ENCODE results near the gene PAPSS2.

PAPSS2 gene

DNA sequence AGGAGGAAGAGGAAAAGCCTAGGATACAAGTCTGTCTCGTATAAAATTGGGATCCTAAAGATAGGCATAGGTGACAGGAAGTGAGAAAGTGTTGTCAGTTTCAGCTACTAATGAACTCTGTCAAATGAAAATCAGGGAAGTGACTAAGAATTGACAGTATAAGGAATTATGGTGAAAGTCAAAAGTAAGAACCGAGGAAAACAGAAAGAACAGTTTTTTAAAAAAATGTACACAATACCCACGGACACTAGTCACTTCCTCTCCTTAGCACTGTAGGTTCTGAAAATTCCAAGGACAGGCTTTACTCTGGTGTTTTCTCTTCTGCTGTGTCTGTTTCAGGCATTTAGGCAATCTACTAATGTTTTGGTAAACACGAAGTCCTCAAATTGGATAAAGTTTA, 116.1 kb downstream of the PAPSS2 start:
- in situ Hi-C loops (cut with HindIII; ENCODE audit: low pct_unique_long_range_greater_than_20kb, low sequenced_read_pairs), result no loop called here
- no peak for TF ChIP-seq JUND (IDR thresholded peaks at IDR 0.05; ENCODE audit: low read depth)

GRCh38 chr10:87776328-87776727, 116.7 kb downstream of the PAPSS2 start:
- in situ Hi-C loops (cut with HindIII; ENCODE audit: low pct_unique_long_range_greater_than_20kb, low sequenced_read_pairs), result no loop called here
- no peak for DNase-seq (ENCODE audit: low read depth in 1 of 2, low spot score in 1 of 2)
- no peak for TF ChIP-seq JUND (IDR thresholded peaks at IDR 0.05; ENCODE audit: low read depth)

More for the DNA sequence above, 116.1 kb downstream of the PAPSS2 start:
- no peak for DNase-seq (ENCODE audit: low read depth in 1 of 2, low spot score in 1 of 2)

DNA sequence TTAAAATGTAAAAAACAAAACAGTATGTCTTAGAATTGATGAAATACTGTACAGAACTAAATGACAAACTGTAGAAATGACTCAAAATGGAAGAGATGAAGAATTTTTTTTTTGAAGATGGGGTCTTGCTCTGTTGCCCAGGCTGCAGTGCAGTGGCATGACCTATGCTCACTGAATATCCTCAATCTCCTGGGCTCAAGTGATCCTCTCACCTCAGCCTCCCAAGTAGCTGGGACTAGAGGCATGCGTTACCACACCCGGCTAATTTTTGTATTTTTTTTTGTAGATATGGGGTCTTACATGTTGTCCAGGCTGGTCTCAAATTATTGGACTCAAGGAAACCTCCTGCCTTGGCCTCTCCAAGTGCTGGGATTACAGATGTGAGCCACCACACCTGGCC, 121.9 kb downstream of the PAPSS2 start:
- in situ Hi-C loops (cut with HindIII; ENCODE audit: low pct_unique_long_range_greater_than_20kb, low sequenced_read_pairs), result no loop called here
- no peak for DNase-seq (ENCODE audit: low read depth in 1 of 2, low spot score in 1 of 2)
- no peak for TF ChIP-seq JUND (IDR thresholded peaks at IDR 0.05; ENCODE audit: low read depth)

DNA sequence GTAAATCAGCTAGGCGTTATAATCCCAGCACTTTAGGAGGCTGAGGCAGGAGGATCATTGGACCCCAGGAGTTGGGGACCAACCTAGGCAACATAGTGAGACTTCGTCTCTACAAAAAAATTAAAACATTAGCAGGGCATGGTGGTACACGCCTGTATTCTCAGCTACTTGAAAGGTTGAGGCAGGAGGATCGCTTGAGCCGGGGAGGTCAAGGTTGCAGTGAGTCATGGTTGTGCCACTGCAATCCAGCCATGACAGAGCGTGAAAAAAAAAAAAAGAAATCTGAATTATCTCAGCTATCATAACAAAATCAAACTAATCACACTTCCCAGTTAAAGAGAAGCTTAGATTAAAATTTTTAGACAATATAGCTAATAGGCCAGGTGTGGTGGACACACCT, 123.0 kb downstream of the PAPSS2 start:
- no peak for DNase-seq (ENCODE audit: low read depth in 1 of 2, low spot score in 1 of 2)
- TF ChIP-seq JUND (IDR thresholded peaks at IDR 0.05; ENCODE audit: low read depth), result no peak
- in situ Hi-C loops (cut with HindIII; ENCODE audit: low pct_unique_long_range_greater_than_20kb, low sequenced_read_pairs), result no loop called here

DNA sequence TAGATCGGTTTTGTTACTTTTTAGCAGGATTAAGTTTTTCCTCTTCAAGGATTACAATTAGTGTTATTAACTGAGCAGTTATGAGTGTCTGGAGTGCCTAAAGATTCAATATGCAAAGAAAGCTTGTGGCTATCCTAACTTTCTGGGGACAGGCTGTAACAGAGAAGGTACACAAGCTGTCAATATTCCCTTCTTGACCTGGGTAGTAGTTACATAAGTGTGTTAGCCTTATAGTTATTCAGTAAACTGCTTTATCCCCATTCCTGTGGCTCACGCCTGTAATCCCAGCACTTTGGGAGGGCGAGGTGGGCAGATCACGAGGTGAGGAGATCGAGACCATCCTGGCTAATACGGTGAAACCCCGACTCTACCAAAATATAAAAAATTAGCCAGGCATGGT, 126.7 kb downstream of the PAPSS2 start:
- no peak for TF ChIP-seq JUND (IDR thresholded peaks at IDR 0.05; ENCODE audit: low read depth)
- DNase-seq (ENCODE audit: low read depth in 1 of 2, low spot score in 1 of 2), result no peak
- in situ Hi-C loops (cut with HindIII; ENCODE audit: low pct_unique_long_range_greater_than_20kb, low sequenced_read_pairs), result no loop called here

DNA sequence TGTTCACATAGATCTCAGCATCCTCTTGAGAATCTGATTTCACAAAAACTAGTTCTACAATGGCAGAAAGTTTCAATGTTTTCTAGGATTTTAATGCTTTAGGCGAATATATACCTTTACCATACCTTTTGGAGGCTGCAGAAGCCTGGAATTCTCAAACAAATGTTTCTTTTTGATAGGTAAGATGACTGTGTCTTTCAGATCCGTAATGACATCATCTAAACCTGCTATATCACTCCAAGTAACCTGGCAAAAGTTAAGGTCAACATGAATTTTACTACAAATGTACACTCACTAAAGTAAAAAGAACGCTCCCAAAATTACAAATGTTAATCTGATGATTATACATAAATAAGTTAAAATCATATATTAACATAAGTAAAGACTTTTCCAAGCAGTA, 130.5 kb downstream of the PAPSS2 start:
- in situ Hi-C loops (cut with HindIII; ENCODE audit: low pct_unique_long_range_greater_than_20kb, low sequenced_read_pairs), result no loop called here
- no peak for DNase-seq (ENCODE audit: low read depth in 1 of 2, low spot score in 1 of 2)
- TF ChIP-seq JUND (IDR thresholded peaks at IDR 0.05; ENCODE audit: low read depth), result no peak

GRCh38 chr10:87794285-87794684, 134.6 kb downstream of the PAPSS2 start:
- in situ Hi-C loops (cut with HindIII; ENCODE audit: low pct_unique_long_range_greater_than_20kb, low sequenced_read_pairs), result no loop called here
- DNase-seq (ENCODE audit: low read depth in 1 of 2, low spot score in 1 of 2), result no peak
- TF ChIP-seq JUND (IDR thresholded peaks at IDR 0.05; ENCODE audit: low read depth), result no peak

Data from T47D (cell line).